Peyer's patch (tissue), 4 donors: ENCODE results near the gene SAMD9. TPM values are rescaled to one million over a fixed set of nuclear protein-coding genes. Genes with fewer than 3 reads are reported as not detected.

Source experiments
- DNase-seq, 3 donors: peaks; one replicate each; pipeline ENCODE4 v3.0.0-alpha.2; 2017 to 2019
- H3K27ac ChIP-seq, 4 donors: fragments of 200-600 bp; sonication (generic); one replicate each; pipeline ENCODE4 v1.5.1; 2016 to 2019
- H3K27me3 ChIP-seq, 2 donors: fragments of 200-600 bp; sonication (generic); one replicate each; pipeline ENCODE4 v1.5.1; 2019
- H3K36me3 ChIP-seq, 3 donors: fragments of 200-600 bp; sonication (generic); one replicate each; pipeline ENCODE4 v1.5.1; 2016 to 2019
- H3K4me1 ChIP-seq, 4 donors: fragments of 200-600 bp; sonication (generic); one replicate each; pipeline ENCODE4 v1.5.1; 2016 to 2019
- H3K4me3 ChIP-seq, 4 donors: fragments of 200-600 bp; sonication (generic); 1 replicate in 3 of 4; 2 replicates in 1 of 4; pipeline ENCODE4 v1.5.1; 2016 to 2019; ENCODE audit warnings: mild to moderate bottlenecking in 1 of 4
- H3K9me3 ChIP-seq, 4 donors: fragments of 200-600 bp; sonication (generic); one replicate each; pipeline ENCODE4 v1.5.1; 2016 to 2019; ENCODE audit warnings: mild to moderate bottlenecking in 1 of 4
- POLR2A ChIP-seq, 2 donors: fragments of 450-650 bp; IDR thresholded peaks; one replicate each; pipeline ENCODE4 v1.5.1; 2017; ENCODE audit warnings: antibody characterized with exemption in 2 of 2, mild to moderate bottlenecking in 2 of 2, moderate library complexity in 2 of 2
- total RNA-seq, 4 donors: library from RNA; depleted of rRNA; stranded (reverse); fragments of >200 nt; gene quantifications; one replicate each; pipeline ENCODE4 v1.1.0, GENCODE V29; 2016
- TF ChIP-seq, protein P1 (sequence below), 6 experiments: fragments of 450-650 bp in 4 of 6; fragments of 200-600 bp in 2 of 6; sonication (generic) in 1 of 6; IDR thresholded peaks; one replicate each; pipeline ENCODE4 v1.5.1; 2017 to 2019; ENCODE audit warnings: antibody characterized with exemption in 6 of 6, mild to moderate bottlenecking in 3 of 6, moderate library complexity in 1 of 6

The SAMD9 gene
- total RNA-seq, 4 donors from 2014 or later, result 6.5 to 20.6 (median 17.4) TPM

DNA sequence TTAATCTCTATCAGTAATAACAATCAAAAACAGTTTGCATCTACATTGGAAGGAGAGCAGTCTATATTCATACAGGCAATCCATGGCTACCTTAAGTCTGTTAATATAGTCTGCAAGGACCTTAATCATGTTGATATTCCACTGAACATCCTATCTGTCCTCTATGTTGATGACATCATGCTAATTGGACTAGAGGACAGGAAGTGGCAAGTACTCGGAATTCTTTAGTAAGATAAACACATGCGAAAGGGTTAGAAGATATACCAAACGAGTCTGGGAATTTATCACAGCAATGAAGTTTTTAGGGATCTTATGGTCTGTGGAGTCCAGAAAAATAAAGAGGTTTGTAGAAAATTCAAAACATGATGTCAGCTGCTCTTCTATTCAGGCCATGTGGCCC is 41.7 kb upstream of the SAMD9 start:
- no peak overlapping the region for H3K27ac ChIP-seq
- no peaks in the 10 kb centered on the region for H3K9me3 ChIP-seq
- H3K4me3 ChIP-seq, result no peak overlapping the region
- H3K27me3 ChIP-seq, result no peaks in the 10 kb centered on the region
- no peak for DNase-seq
- H3K4me1 ChIP-seq, result no peaks in the 10 kb centered on the region
- TF ChIP-seq POLR2A (IDR thresholded peaks at IDR 0.05), result no peak
- TF ChIP-seq, protein P1, sequence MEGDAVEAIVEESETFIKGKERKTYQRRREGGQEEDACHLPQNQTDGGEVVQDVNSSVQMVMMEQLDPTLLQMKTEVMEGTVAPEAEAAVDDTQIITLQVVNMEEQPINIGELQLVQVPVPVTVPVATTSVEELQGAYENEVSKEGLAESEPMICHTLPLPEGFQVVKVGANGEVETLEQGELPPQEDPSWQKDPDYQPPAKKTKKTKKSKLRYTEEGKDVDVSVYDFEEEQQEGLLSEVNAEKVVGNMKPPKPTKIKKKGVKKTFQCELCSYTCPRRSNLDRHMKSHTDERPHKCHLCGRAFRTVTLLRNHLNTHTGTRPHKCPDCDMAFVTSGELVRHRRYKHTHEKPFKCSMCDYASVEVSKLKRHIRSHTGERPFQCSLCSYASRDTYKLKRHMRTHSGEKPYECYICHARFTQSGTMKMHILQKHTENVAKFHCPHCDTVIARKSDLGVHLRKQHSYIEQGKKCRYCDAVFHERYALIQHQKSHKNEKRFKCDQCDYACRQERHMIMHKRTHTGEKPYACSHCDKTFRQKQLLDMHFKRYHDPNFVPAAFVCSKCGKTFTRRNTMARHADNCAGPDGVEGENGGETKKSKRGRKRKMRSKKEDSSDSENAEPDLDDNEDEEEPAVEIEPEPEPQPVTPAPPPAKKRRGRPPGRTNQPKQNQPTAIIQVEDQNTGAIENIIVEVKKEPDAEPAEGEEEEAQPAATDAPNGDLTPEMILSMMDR (IDR thresholded peaks at IDR 0.05), result no peak
- H3K36me3 ChIP-seq, result no peaks in the 10 kb centered on the region

DNA sequence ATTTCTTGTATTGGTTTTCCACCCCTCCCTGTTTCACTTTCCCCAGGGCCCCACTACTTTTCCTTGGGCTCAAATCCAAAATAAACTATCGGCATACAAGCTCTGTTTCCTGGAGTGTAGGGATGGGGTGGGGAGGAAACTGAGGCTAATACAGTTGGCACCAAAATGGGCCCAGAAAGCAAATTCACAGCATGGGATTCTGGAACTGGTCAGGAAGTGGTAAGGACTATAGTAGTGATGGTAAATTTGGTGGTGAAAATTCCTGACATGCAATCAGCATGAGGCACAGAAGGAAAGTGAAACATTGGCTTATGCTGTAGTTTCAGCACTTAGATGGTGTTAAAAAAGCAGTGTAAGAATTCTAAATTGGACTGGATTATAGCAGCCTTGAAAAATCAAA is 39.1 kb upstream of the SAMD9 start:
- H3K27me3 ChIP-seq, result no peaks in the 10 kb centered on the region

DNA sequence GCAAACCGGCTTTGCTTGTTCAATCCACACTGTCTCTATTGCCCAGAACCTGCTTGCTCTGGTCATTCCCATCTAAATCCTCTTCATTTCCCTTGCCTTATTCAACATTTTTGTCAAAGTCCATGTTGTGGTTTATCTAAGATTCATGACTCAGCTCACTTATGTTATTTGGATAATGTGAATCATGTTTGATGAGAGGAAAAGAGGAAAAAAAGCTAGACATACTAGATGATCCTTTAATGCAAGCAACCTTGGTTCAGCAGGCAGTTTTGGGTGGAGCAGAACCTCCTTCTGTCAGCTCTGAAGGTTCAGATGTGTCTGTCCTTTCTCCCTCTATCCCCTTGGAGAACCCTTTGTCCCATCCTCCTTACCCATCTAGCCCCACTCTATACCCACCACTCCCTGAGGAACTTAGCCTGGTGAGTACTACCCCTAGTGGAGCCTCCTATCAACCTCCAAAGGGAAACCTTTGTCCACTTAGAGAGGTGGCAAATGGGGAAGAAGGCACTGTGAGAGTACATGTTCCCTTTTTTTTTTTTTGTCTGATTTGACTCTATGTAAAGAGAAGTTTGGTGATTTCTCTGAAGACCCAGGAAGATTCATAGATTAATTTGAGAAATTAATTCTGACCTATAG is 32.5 kb upstream of the SAMD9 start:
- Histone ChIP-seq H3K36me3 (no peaks in the 10 kb centered on the region), H3K27ac (no peak overlapping the region), H3K4me3 (no peak overlapping the region), H3K27me3 (no peaks in the 10 kb centered on the region), H3K4me1 (peaks cover 0 to 7% (median 0%) of the 10 kb centered on the region in 4 donors), H3K9me3 (no peaks in the 10 kb centered on the region)
- no peak for TF ChIP-seq POLR2A (IDR thresholded peaks at IDR 0.05)
- TF ChIP-seq, protein P1 (IDR thresholded peaks at IDR 0.05), result no peak
- no peak for DNase-seq

More for the DNA sequence above, 39.1 kb upstream of the SAMD9 start:
- DNase-seq, result no peak
- Histone ChIP-seq H3K27ac (no peak overlapping the region), H3K36me3 (no peaks in the 10 kb centered on the region), H3K9me3 (no peaks in the 10 kb centered on the region), H3K4me3 (no peak overlapping the region), H3K4me1 (no peaks in the 10 kb centered on the region)
- TF ChIP-seq POLR2A (IDR thresholded peaks at IDR 0.05), result no peak
- TF ChIP-seq, protein P1 (IDR thresholded peaks at IDR 0.05), result no peak

DNA sequence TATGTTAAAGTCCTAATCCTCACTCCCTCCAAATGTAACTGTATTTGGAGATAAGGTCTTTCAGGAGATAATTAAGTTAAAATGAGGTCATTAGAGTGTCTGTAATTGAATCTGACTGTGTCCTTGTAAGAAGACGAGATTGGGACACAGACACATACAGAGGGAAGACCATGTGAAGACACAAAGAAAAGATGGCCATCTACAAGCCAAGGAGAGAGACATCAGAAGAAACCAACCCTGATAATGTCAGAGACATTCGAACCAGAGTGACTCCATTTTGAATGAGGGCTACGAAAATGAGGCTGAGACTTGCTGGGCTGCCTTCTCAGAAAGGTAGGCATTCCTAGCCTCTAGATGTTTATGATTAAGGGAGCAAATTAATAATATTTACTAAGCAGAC is 30.9 kb upstream of the SAMD9 start:
- H3K36me3 ChIP-seq, result peaks cover 0 to 11% (median 0%) of the 10 kb centered on the region in 3 donors
- H3K4me1 ChIP-seq, result peaks cover 0 to 7% (median 0%) of the 10 kb centered on the region in 4 donors
- no peaks in the 10 kb centered on the region for H3K27me3 ChIP-seq
- peak overlapping the region in 2 of 4 donors; percentile 32 to 50 for H3K4me3 ChIP-seq
- TF ChIP-seq, protein P1 (IDR thresholded peaks at IDR 0.05), result no peak
- TF ChIP-seq POLR2A (IDR thresholded peaks at IDR 0.05), result no peak
- H3K9me3 ChIP-seq, result no peaks in the 10 kb centered on the region
- no peak for DNase-seq
- H3K27ac ChIP-seq, result peak overlapping the region; percentile 35 to 57 (median 44)

DNA sequence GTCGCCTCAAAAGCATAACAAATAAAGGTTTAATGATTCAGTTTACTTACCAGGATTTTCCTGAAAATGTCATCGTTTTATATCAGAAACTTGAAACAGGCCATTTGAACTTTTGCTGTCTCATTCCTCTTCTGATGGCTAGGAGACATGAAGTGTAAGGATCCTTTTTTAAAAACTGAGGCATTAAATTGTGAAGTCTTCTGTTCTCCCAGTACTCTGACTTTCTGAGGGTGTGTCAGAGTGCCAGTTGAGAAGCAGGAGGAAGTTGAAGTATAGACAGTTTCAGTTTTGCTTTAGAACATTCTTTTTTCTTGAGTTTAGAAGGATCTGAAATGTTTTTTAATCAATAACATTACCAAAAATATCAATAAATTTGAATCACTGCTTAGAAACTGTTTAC is 30.4 kb upstream of the SAMD9 start, which contains the start of gene SAMD9L:
Gene SAMD9L, minus strand, starts transcription at position 242 of the 400 bp plus-strand sequence. CDS start 12,414 bp downstream, outside the sequence.
- H3K36me3 ChIP-seq, result peaks cover 0 to 17% (median 0%) of the 10 kb centered on the region in 3 donors
- peak within 1 kb of the TSS; percentile 35 to 57 (median 44) for H3K27ac ChIP-seq
- no peaks in the 10 kb centered on the region for H3K9me3 ChIP-seq
- DNase-seq, result peak in 1 of 3 donors; percentile 51
- no peaks in the 10 kb centered on the region for H3K27me3 ChIP-seq
- TF ChIP-seq, protein P1 (IDR thresholded peaks at IDR 0.05), result no peak
- no peak for TF ChIP-seq POLR2A (IDR thresholded peaks at IDR 0.05)
- H3K4me3 ChIP-seq, result peak within 1 kb of the TSS; percentile 32 to 50 (median 43)
- H3K4me1 ChIP-seq, result peaks cover 0 to 7% (median 0%) of the 10 kb centered on the region in 4 donors
